Cardiac muscle cell (in vitro differentiated cells and primary cell): ENCODE data around the gene APLP1. TPM values are rescaled to one million over a fixed set of nuclear protein-coding genes. Genes with fewer than 3 reads are reported as not detected.

ENCODE experiments used
- DNase-seq, 2 donors: peaks; one replicate each; pipeline versions ENCODE4 v3.0.0 to v3.0.0-alpha.2; 2010 to 2017; ENCODE audit warnings: low read depth in 1 of 2, low spot score in 1 of 2
- H3K27ac ChIP-seq: fragments of 200-600 bp; sonication (generic); 2 replicates; pipeline ENCODE4 v1.5.1; 2016
- H3K27me3 ChIP-seq: fragments of 200-600 bp; sonication (generic); 2 replicates; pipeline ENCODE4 v1.6.0; 2016; ENCODE audit warnings: control low read depth
- H3K36me3 ChIP-seq: fragments of 200-600 bp; sonication (generic); 2 replicates; pipeline ENCODE4 v1.5.1; 2016; ENCODE audit warnings: control low read depth
- H3K4me1 ChIP-seq: fragments of 200-600 bp; sonication (generic); 2 replicates; pipeline ENCODE4 v1.8.1; 2017; ENCODE audit warnings: low read depth, mild to moderate bottlenecking, mixed run types
- H3K4me3 ChIP-seq: fragments of 200-600 bp; sonication (generic); 2 replicates; pipeline ENCODE4 v1.5.1; 2016; ENCODE audit warnings: mild to moderate bottlenecking
- H3K9me3 ChIP-seq: fragments of 200-600 bp; sonication (generic); 2 replicates; pipeline ENCODE4 v1.5.1; 2017; ENCODE audit warnings: low read depth, mild to moderate bottlenecking, control low read depth
- CTCF ChIP-seq: IDR thresholded peaks from 2 replicates; pipeline ENCODE4 v1.5.1; 2012; ENCODE audit warnings: low read depth, mild to moderate bottlenecking, low read length
- polyA plus RNA-seq: library from polyadenylated mRNA; unstranded; fragments of >200 nt; fragmentation: Nextera tagmentation; extraction: Ambion mirVana; gene quantifications from 2 replicates; pipeline ENCODE4 v1.2.1, GENCODE V29; 2016
- total RNA-seq: library from RNA; depleted of rRNA; stranded (reverse); fragments of >200 nt; gene quantifications from 2 replicates; pipeline ENCODE4 v1.2.3, GENCODE V29; 2016

The APLP1 gene
- total and polyA plus RNA-seq, 2 experiments from 2014 or later, result 134 to 157 TPM

- no peaks in the 10 kb centered on the region for H3K36me3 ChIP-seq
- no peak overlapping the region for H3K4me3 ChIP-seq
- no peak overlapping the region for H3K27ac ChIP-seq
- H3K9me3 ChIP-seq, result no peaks in the 10 kb centered on the region
- TF ChIP-seq CTCF, result no peak
- peaks cover 12% of the 10 kb centered on the region for H3K4me1 ChIP-seq
- no peak for DNase-seq
- no peaks in the 10 kb centered on the region for H3K27me3 ChIP-seq
Measured at GRCh38 chr19:35911173-35911572, 42.8 kb downstream of the APLP1 start.

GRCh38 chr19:35911790-35912189, 43.4 kb downstream of the APLP1 start:
- Histone ChIP-seq H3K4me3 (no peak overlapping the region), H3K36me3 (no peaks in the 10 kb centered on the region), H3K27ac (no peak overlapping the region), H3K27me3 (no peaks in the 10 kb centered on the region), H3K9me3 (no peaks in the 10 kb centered on the region), H3K4me1 (peaks cover 10% of the 10 kb centered on the region)
- no peak for DNase-seq
- no peak for TF ChIP-seq CTCF

GRCh38 chr19:35913589-35913988, 45.2 kb downstream of the APLP1 start:
- no peak for DNase-seq
- TF ChIP-seq CTCF, result no peak

GRCh38 chr19:35915443-35915842, 47.1 kb downstream of the APLP1 start:
- no peak for TF ChIP-seq CTCF
- DNase-seq, result no peak
- H3K27me3 ChIP-seq, result no peaks in the 10 kb centered on the region
- no peaks in the 10 kb centered on the region for H3K9me3 ChIP-seq
- H3K4me1 ChIP-seq, result no peaks in the 10 kb centered on the region
- no peak overlapping the region for H3K4me3 ChIP-seq
- H3K36me3 ChIP-seq, result no peaks in the 10 kb centered on the region
- no peak overlapping the region for H3K27ac ChIP-seq

More at GRCh38 chr19:35913589-35913988, 45.2 kb downstream of the APLP1 start:
- H3K36me3 ChIP-seq, result no peaks in the 10 kb centered on the region
- H3K27ac ChIP-seq, result no peak overlapping the region
- H3K9me3 ChIP-seq, result no peaks in the 10 kb centered on the region
- no peaks in the 10 kb centered on the region for H3K4me1 ChIP-seq
- H3K4me3 ChIP-seq, result no peak overlapping the region
- no peaks in the 10 kb centered on the region for H3K27me3 ChIP-seq

- Histone ChIP-seq H3K9me3 (no peaks in the 10 kb centered on the region), H3K36me3 (no peaks in the 10 kb centered on the region), H3K27me3 (no peaks in the 10 kb centered on the region), H3K27ac (no peak overlapping the region), H3K4me1 (no peaks in the 10 kb centered on the region), H3K4me3 (no peak overlapping the region)
- no peak for DNase-seq
- TF ChIP-seq CTCF, result no peak
Measured at GRCh38 chr19:35919306-35919705, 50.9 kb downstream of the APLP1 start.

- no peak for TF ChIP-seq CTCF
- H3K4me3 ChIP-seq, result no peak overlapping the region
- H3K9me3 ChIP-seq, result no peaks in the 10 kb centered on the region
- no peaks in the 10 kb centered on the region for H3K4me1 ChIP-seq
- no peaks in the 10 kb centered on the region for H3K36me3 ChIP-seq
- no peak overlapping the region for H3K27ac ChIP-seq
- no peak for DNase-seq
- no peaks in the 10 kb centered on the region for H3K27me3 ChIP-seq
Measured at GRCh38 chr19:35921012-35921411, 52.6 kb downstream of the APLP1 start.
